WTC11 (cell line): ENCODE measurements around the gene HNRNPH2. TPM values are rescaled to one million over a fixed set of nuclear protein-coding genes. Genes with fewer than 3 reads are reported as not detected.

Experiments
- ATAC-seq: fragments of 200-7000 bp; cut with Tn5 transposase; 2 replicates; pipeline ENCODE4 v1.10.0; 2021; ENCODE audit warnings: mild to moderate bottlenecking, moderate library complexity
- CTCF ChIA-PET: fragments of 300-600 bp; sonication (Branson Sonifier 250); formaldehyde crosslinking; loops from one replicate; lab custom pipeline; 2021; ENCODE audit warnings: antibody characterized with exemption; lab: Charles Lee
- POLR2A ChIA-PET: fragments of 350-600 bp; sonication (Branson Sonifier 250); formaldehyde crosslinking; loops from one replicate; lab custom pipeline; 2021; ENCODE audit warnings: antibody characterized with exemption; lab: Charles Lee
- DNase-seq: peaks from one replicate; pipeline ENCODE4 v3.0.0; 2021; ENCODE audit warnings: low spot score
- H3K27ac Mint-ChIP-seq: 2 replicates; pipeline ENCODE4 v1.8.0; 2021; ENCODE audit warnings: mixed read lengths
- H3K27me3 Mint-ChIP-seq: 2 replicates; pipeline ENCODE4 v1.8.0; 2021; ENCODE audit warnings: low read depth, mild to moderate bottlenecking, moderate library complexity, mixed read lengths
- H3K36me3 Mint-ChIP-seq: 2 replicates; pipeline ENCODE4 v1.8.0; 2021; ENCODE audit warnings: mixed read lengths
- H3K4me1 Mint-ChIP-seq: 2 replicates; pipeline ENCODE4 v1.8.0; 2022; ENCODE audit warnings: mixed read lengths
- H3K4me3 Mint-ChIP-seq: 2 replicates; pipeline ENCODE4 v1.8.0; 2021; ENCODE audit warnings: mild to moderate bottlenecking, moderate library complexity, mixed read lengths
- H3K9me3 Mint-ChIP-seq: 2 replicates; pipeline ENCODE4 v1.8.0; 2021; ENCODE audit warnings: mixed read lengths
- AFF4 ChIP-seq: sonication (generic); formaldehyde crosslinking; IDR thresholded peaks from 2 replicates; pipeline ENCODE4 v1.8.1; 2023; ENCODE audit warnings: mild to moderate bottlenecking, missing genetic modification reagents, borderline replicate concordance
- CREM ChIP-seq: sonication (generic); formaldehyde crosslinking; IDR thresholded peaks from 2 replicates; pipeline ENCODE4 v1.8.1; 2022; ENCODE audit warnings: mild to moderate bottlenecking, missing genetic modification reagents, moderate library complexity
- EMX1 ChIP-seq: fragments of 250-450 bp; sonication (Bioruptor Pico); IDR thresholded peaks from 2 replicates; pipeline ENCODE4 v1.8.0; 2021; ENCODE audit warnings: mild to moderate bottlenecking
- ESRRA ChIP-seq: sonication (generic); formaldehyde crosslinking; IDR thresholded peaks from 2 replicates; pipeline ENCODE4 v1.8.1; 2022; ENCODE audit warnings: mild to moderate bottlenecking, missing genetic modification reagents, borderline replicate concordance
- MAX ChIP-seq: sonication (generic); formaldehyde crosslinking; IDR thresholded peaks from 2 replicates; pipeline ENCODE4 v1.8.0; 2022; ENCODE audit warnings: mild to moderate bottlenecking, missing genetic modification reagents
- MYBL2 ChIP-seq: sonication (generic); formaldehyde crosslinking; IDR thresholded peaks from 2 replicates; pipeline ENCODE4 v1.8.1; 2023; ENCODE audit warnings: mild to moderate bottlenecking, moderate library complexity, missing genetic modification reagents
- NR3C1 ChIP-seq: sonication (generic); formaldehyde crosslinking; conservative IDR thresholded peaks from 2 replicates; pipeline ENCODE4 v1.8.1; 2023; ENCODE audit warnings: low read depth, mild to moderate bottlenecking, missing genetic modification reagents
- SMAD3 ChIP-seq: sonication (generic); formaldehyde crosslinking; IDR thresholded peaks from 2 replicates; pipeline ENCODE4 v1.8.0; 2022; ENCODE audit warnings: missing genetic modification reagents, mild to moderate bottlenecking, borderline replicate concordance
- SMAD4 ChIP-seq: sonication (generic); formaldehyde crosslinking; IDR thresholded peaks from 2 replicates; pipeline ENCODE4 v1.8.0; 2022; ENCODE audit warnings: mild to moderate bottlenecking, missing genetic modification reagents
- TCF7 ChIP-seq: sonication (generic); formaldehyde crosslinking; IDR thresholded peaks from 2 replicates; pipeline ENCODE4 v1.8.0; 2022; ENCODE audit warnings: mild to moderate bottlenecking, low read depth, missing genetic modification reagents, moderate library complexity
- TEAD4 ChIP-seq: sonication (generic); formaldehyde crosslinking; IDR thresholded peaks from 2 replicates; pipeline ENCODE4 v1.8.0; 2022; ENCODE audit warnings: mild to moderate bottlenecking, missing genetic modification reagents
- ZNF532 ChIP-seq: fragments of 250-450 bp; sonication (Bioruptor Pico); IDR thresholded peaks from 2 replicates; pipeline ENCODE4 v1.9.0; 2021; ENCODE audit warnings: mild to moderate bottlenecking, borderline replicate concordance
- total RNA-seq: library from RNA; stranded (reverse); gene quantifications from 3 replicates; pipeline ENCODE4 v1.2.3, GENCODE V29; 2021
- TF ChIP-seq, protein P1 (sequence below): sonication (generic); formaldehyde crosslinking; IDR thresholded peaks from 2 replicates; pipeline ENCODE4 v1.8.1; 2023; ENCODE audit warnings: mild to moderate bottlenecking, missing genetic modification reagents, moderate library complexity
- TF ChIP-seq, protein P2 (sequence below): fragments of 250-450 bp; sonication (Bioruptor Pico); IDR thresholded peaks from 2 replicates; pipeline ENCODE4 v1.8.0; 2021; ENCODE audit warnings: mild to moderate bottlenecking
- TF ChIP-seq, protein P3 (sequence below): fragments of 250-450 bp; sonication (Bioruptor Pico); IDR thresholded peaks from 2 replicates; pipeline ENCODE4 v2.1.2; 2022; ENCODE audit warnings: mild to moderate bottlenecking, moderate library complexity
- TF ChIP-seq, protein P4 (sequence below): sonication (generic); formaldehyde crosslinking; IDR thresholded peaks from 2 replicates; pipeline ENCODE4 v1.8.1; 2022; ENCODE audit warnings: low read depth, mild to moderate bottlenecking, moderate library complexity, missing genetic modification reagents, borderline replicate concordance

HNRNPH2 gene
- total RNA-seq, 1 experiment from 2014 or later, result 70.9 TPM

- Mint-ChIP-seq H3K4me1 (peaks cover 14% of the 10 kb centered on the region), H3K4me3 (peak overlapping the region; percentile 99), H3K9me3 (no peaks in the 10 kb centered on the region), H3K27me3 (no peaks in the 10 kb centered on the region), H3K36me3 (peaks cover 22% of the 10 kb centered on the region), H3K27ac (peak overlapping the region; percentile 49; the same call in 1 of the 2 replicates)
- POLR2A ChIA-PET, result no interaction called here
- DNase-seq, result no peak
- CTCF ChIA-PET, result no interaction called here
- TF ChIP-seq, protein P1, sequence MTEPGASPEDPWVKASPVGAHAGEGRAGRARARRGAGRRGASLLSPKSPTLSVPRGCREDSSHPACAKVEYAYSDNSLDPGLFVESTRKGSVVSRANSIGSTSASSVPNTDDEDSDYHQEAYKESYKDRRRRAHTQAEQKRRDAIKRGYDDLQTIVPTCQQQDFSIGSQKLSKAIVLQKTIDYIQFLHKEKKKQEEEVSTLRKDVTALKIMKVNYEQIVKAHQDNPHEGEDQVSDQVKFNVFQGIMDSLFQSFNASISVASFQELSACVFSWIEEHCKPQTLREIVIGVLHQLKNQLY (CRISPR knock-in tag), result no peak
- TF ChIP-seq, protein P2, sequence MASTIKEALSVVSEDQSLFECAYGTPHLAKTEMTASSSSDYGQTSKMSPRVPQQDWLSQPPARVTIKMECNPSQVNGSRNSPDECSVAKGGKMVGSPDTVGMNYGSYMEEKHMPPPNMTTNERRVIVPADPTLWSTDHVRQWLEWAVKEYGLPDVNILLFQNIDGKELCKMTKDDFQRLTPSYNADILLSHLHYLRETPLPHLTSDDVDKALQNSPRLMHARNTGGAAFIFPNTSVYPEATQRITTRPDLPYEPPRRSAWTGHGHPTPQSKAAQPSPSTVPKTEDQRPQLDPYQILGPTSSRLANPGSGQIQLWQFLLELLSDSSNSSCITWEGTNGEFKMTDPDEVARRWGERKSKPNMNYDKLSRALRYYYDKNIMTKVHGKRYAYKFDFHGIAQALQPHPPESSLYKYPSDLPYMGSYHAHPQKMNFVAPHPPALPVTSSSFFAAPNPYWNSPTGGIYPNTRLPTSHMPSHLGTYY (CRISPR knock-in tag), result no peak
- TF ChIP-seq MYBL2 (CRISPR knock-in tag) (no peak), EMX1 (CRISPR knock-in tag) (no peak), AFF4 (CRISPR knock-in tag) (no peak), TEAD4 (no peak), CREM (CRISPR knock-in tag) (no peak), TCF7 (CRISPR knock-in tag) (no peak), NR3C1 (CRISPR knock-in tag) (no peak)
- TF ChIP-seq, protein P3, sequence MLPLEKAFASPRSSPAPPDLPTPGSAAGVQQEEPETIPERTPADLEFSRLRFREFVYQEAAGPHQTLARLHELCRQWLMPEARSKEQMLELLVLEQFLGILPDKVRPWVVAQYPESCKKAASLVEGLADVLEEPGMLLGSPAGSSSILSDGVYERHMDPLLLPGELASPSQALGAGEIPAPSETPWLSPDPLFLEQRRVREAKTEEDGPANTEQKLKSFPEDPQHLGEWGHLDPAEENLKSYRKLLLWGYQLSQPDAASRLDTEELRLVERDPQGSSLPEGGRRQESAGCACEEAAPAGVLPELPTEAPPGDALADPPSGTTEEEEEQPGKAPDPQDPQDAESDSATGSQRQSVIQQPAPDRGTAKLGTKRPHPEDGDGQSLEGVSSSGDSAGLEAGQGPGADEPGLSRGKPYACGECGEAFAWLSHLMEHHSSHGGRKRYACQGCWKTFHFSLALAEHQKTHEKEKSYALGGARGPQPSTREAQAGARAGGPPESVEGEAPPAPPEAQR (CRISPR knock-in tag), result no peak
- no peak for ATAC-seq
These were observed 1.0 kb downstream of the HNRNPH2 start for GRCh38 chrX:101409043-101409442.

DNA sequence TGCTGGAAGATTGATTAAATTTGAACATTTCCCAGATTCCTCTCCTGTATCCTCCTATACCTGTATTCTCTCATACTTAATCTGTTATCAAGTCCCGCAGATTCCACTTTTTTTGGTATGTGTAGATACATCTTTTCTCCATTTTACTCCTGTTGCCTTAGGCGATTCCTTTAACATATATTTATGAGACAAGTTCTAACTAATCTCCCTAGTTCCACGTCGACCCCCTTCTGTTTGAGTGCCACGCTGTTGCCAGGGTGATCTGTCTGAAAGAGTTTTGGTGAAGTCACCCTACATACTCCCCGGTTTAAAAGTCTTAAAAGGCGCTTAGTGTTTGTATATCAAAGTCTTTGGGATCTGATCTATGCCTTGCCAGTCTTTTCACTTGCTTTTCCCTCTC, 2.4 kb downstream of the HNRNPH2 start:
- POLR2A ChIA-PET, result no interaction called here
- H3K4me1 Mint-ChIP-seq, result peaks cover 18% of the 10 kb centered on the region
- H3K9me3 Mint-ChIP-seq, result no peaks in the 10 kb centered on the region
- peaks cover 20% of the 10 kb centered on the region for H3K36me3 Mint-ChIP-seq
- DNase-seq, result no peak
- H3K27me3 Mint-ChIP-seq, result no peaks in the 10 kb centered on the region
- H3K4me3 Mint-ChIP-seq, result peak overlapping the region; percentile 45
- CTCF ChIA-PET, result no interaction called here
- peak overlapping the region; percentile 82; the same call in 1 of the 2 replicates for H3K27ac Mint-ChIP-seq
- no peak for ATAC-seq
- TF ChIP-seq SMAD3 (no peak), MAX (CRISPR knock-in tag) (no peak), ESRRA (CRISPR knock-in tag) (no peak), AFF4 (CRISPR knock-in tag) (no peak), SMAD4 (CRISPR knock-in tag) (no peak), ZNF532 (no peak)
- TF ChIP-seq, protein P4, sequence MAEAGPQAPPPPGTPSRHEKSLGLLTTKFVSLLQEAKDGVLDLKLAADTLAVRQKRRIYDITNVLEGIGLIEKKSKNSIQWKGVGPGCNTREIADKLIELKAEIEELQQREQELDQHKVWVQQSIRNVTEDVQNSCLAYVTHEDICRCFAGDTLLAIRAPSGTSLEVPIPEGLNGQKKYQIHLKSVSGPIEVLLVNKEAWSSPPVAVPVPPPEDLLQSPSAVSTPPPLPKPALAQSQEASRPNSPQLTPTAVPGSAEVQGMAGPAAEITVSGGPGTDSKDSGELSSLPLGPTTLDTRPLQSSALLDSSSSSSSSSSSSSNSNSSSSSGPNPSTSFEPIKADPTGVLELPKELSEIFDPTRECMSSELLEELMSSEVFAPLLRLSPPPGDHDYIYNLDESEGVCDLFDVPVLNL, result no peak
